ENCODE data around the gene C21orf58.

Gene C21orf58

GRCh38 chr21:46253610-46254124 is 70.0 kb downstream of the C21orf58 start:
- DNase-seq, result peak in 1 of 2 donors; percentile 43

GRCh38 chr21:46252840-46253239 is 70.8 kb downstream of the C21orf58 start:
- DNase-seq, result no peak

Measured in inflammatory macrophage treated with lipopolysaccharide for 1 hour (primary cell).